HepG2 (cell line): ENCODE measurements around the gene SLC2A10. TPM values are rescaled to one million over a fixed set of nuclear protein-coding genes. Genes with fewer than 3 reads are reported as not detected.

ENCODE experiments used
- ARID5B ChIP-seq: IDR thresholded peaks from 2 replicates; pipeline ENCODE4 v1.4.0; 2020; ENCODE audit warnings: mild to moderate bottlenecking, missing genetic modification reagents
- FLYWCH1 ChIP-seq: sonication (generic); formaldehyde crosslinking; IDR thresholded peaks from 2 replicates; pipeline ENCODE4 v1.8.1; 2023; ENCODE audit warnings: mild to moderate bottlenecking, missing genetic modification reagents
- GFI1 ChIP-seq: sonication (generic); formaldehyde crosslinking; IDR thresholded peaks from 2 replicates; pipeline ENCODE4 v1.5.0; 2020; ENCODE audit warnings: missing genetic modification reagents, mild to moderate bottlenecking, borderline replicate concordance
- HCFC1 ChIP-seq: fragments of 150-350 bp; IDR thresholded peaks from 2 replicates; pipeline ENCODE4 v1.6.1; 2014; ENCODE audit warnings: low read depth, low read length
- HDAC2 ChIP-seq: sonication (generic); formaldehyde crosslinking; IDR thresholded peaks from 2 replicates; pipeline ENCODE4 v1.4.0; 2020; ENCODE audit warnings: missing genetic modification reagents
- MAF1 ChIP-seq: sonication (generic); formaldehyde crosslinking; IDR thresholded peaks from 2 replicates; pipeline ENCODE4 v1.5.0; 2020; ENCODE audit warnings: missing genetic modification reagents, borderline replicate concordance
- MBD4 ChIP-seq: IDR thresholded peaks from 2 replicates; pipeline ENCODE4 v1.6.1; 2012; ENCODE audit warnings: low read length, inconsistent platforms, borderline replicate concordance
- MTA1 ChIP-seq: sonication (generic); formaldehyde crosslinking; IDR thresholded peaks from 2 replicates; pipeline ENCODE4 v1.4.0; 2020; ENCODE audit warnings: missing genetic modification reagents, mild to moderate bottlenecking, borderline replicate concordance
- PHF8 ChIP-seq: sonication (generic); formaldehyde crosslinking; IDR thresholded peaks from 2 replicates; pipeline ENCODE4 v1.5.0; 2020; ENCODE audit warnings: missing genetic modification reagents
- PPARG ChIP-seq: conservative IDR thresholded peaks from 2 replicates; pipeline ENCODE4 v1.6.1; 2016; ENCODE audit warnings: missing biosample characterization, missing genetic modification reagents
- RBM39 ChIP-seq: fragments of 200-400 bp; formaldehyde crosslinking; IDR thresholded peaks from one replicate; pipeline ENCODE4 v1.6.1; 2018; ENCODE audit warnings: antibody characterized with exemption, mild to moderate bottlenecking, low read depth, low read length; ENCODE audit not compliant: poor library complexity, severe bottlenecking
- SMC3 ChIP-seq: IDR thresholded peaks from 2 replicates; pipeline ENCODE4 v1.6.1; 2011; ENCODE audit warnings: low read length, improper control_type of control experiment
- SOX5 ChIP-seq: IDR thresholded peaks from 2 replicates; pipeline ENCODE4 v1.6.1; 2016; ENCODE audit warnings: borderline replicate concordance
- XRCC5 ChIP-seq: fragments of 200-400 bp; formaldehyde crosslinking; optimal IDR thresholded peaks from 2 replicates; pipeline ENCODE3; 2017; ENCODE audit warnings: mild to moderate bottlenecking, low read length
- ZC3H13 ChIP-seq: sonication (generic); formaldehyde crosslinking; IDR thresholded peaks from 2 replicates; pipeline ENCODE4 v1.8.1; 2023; ENCODE audit warnings: mild to moderate bottlenecking, missing genetic modification reagents, moderate library complexity
- ZFP62 ChIP-seq: sonication (generic); formaldehyde crosslinking; IDR thresholded peaks from 2 replicates; pipeline ENCODE4 v1.4.0; 2020; ENCODE audit warnings: missing genetic modification reagents
- ZMYM2 ChIP-seq: sonication (generic); formaldehyde crosslinking; IDR thresholded peaks from 2 replicates; pipeline ENCODE4 v1.8.0; 2022; ENCODE audit warnings: mild to moderate bottlenecking, missing genetic modification reagents
- ZNF160 ChIP-seq: sonication (generic); formaldehyde crosslinking; IDR thresholded peaks from 2 replicates; pipeline ENCODE4 v1.8.0; 2022; ENCODE audit warnings: mild to moderate bottlenecking, inconsistent platforms, missing genetic modification reagents
- ZNF331 ChIP-seq: sonication (generic); formaldehyde crosslinking; IDR thresholded peaks from 2 replicates; pipeline ENCODE4 v1.4.0; 2020; ENCODE audit warnings: missing genetic modification reagents
- ZNF484 ChIP-seq: sonication (generic); formaldehyde crosslinking; IDR thresholded peaks from 2 replicates; pipeline ENCODE4 v1.5.1; 2020; ENCODE audit warnings: mild to moderate bottlenecking, low read depth, missing genetic modification reagents, borderline replicate concordance
- ZNF614 ChIP-seq: IDR thresholded peaks from 2 replicates; pipeline ENCODE4 v1.6.1; 2018; ENCODE audit warnings: missing biosample characterization, missing genetic modification reagents, inconsistent platforms, borderline replicate concordance
- ZNF776 ChIP-seq: sonication (generic); formaldehyde crosslinking; IDR thresholded peaks from 2 replicates; pipeline ENCODE4 v1.4.0; 2020; ENCODE audit warnings: mild to moderate bottlenecking, missing genetic modification reagents
- polyA plus RNA-seq, 8 experiments: library from polyadenylated mRNA; depleted of rRNA in 3 of 8; stranded (reverse) in 7 of 8; unstranded in 1 of 8; fragments of >200 nt; fragmentation: Illumina TruSeq in 4 of 8; extraction: Trizol in 4 of 8; gene quantifications; 2 replicates each; pipeline versions ENCODE4 v1.2.1 to v1.2.3, GENCODE V29; 2011 to 2016; ENCODE audit warnings: low read depth in 4 of 8, missing spikeins in 1 of 8, mixed read lengths in 1 of 8; ENCODE audit not compliant: insufficient read depth in 1 of 8
- total RNA-seq, 5 experiments: library from RNA; depleted of rRNA; stranded (reverse); fragments of >200 nt; fragmentation: Illumina TruSeq; extraction: Trizol; gene quantifications; 2 replicates each; pipeline ENCODE4 v1.2.3, GENCODE V29; 2016; ENCODE audit warnings: low read depth in 1 of 5
- TF ChIP-seq, protein P1 (sequence below): sonication (generic); formaldehyde crosslinking; IDR thresholded peaks from 2 replicates; pipeline ENCODE4 v1.8.0; 2022; ENCODE audit warnings: missing genetic modification reagents, mild to moderate bottlenecking, borderline replicate concordance
- TF ChIP-seq, protein P2 (sequence below): sonication (generic); formaldehyde crosslinking; IDR thresholded peaks from 2 replicates; pipeline ENCODE4 v1.9.0; 2021; ENCODE audit warnings: missing genetic modification reagents, mild to moderate bottlenecking, borderline replicate concordance

Gene SLC2A10
- total and polyA plus RNA-seq, 2 of the 13 experiments (the other 11 are each of a cell fraction or from before 2014, with no cell fraction given): 16.0 to 18.4 TPM

GRCh38 chr20:46767127-46767761 lies 57.8 kb downstream of the SLC2A10 start (continued):
- TF ChIP-seq ZNF331 (CRISPR knock-in tag): 0 out of 2 replicates have a peak, but pooled peaks have one; percentile 43
- TF ChIP-seq ZFP62 (CRISPR knock-in tag): no peak
- TF ChIP-seq MTA1: no peak
- TF ChIP-seq ZNF614 (CRISPR knock-in tag): no peak
- no peak for TF ChIP-seq RBM39
- TF ChIP-seq ARID5B (CRISPR knock-in tag): 0 out of 2 replicates have a peak, but pooled peaks have one; percentile 10
- TF ChIP-seq HCFC1: no peak
- peak; percentile 78 for TF ChIP-seq XRCC5
- no peak for TF ChIP-seq SOX5 (CRISPR knock-in tag)
- TF ChIP-seq ZNF160 (CRISPR knock-in tag): no peak
- TF ChIP-seq, protein P1, sequence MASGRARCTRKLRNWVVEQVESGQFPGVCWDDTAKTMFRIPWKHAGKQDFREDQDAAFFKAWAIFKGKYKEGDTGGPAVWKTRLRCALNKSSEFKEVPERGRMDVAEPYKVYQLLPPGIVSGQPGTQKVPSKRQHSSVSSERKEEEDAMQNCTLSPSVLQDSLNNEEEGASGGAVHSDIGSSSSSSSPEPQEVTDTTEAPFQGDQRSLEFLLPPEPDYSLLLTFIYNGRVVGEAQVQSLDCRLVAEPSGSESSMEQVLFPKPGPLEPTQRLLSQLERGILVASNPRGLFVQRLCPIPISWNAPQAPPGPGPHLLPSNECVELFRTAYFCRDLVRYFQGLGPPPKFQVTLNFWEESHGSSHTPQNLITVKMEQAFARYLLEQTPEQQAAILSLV (CRISPR knock-in tag): no peak
- peak; percentile 73 for TF ChIP-seq SMC3
- TF ChIP-seq GFI1 (CRISPR knock-in tag): no peak
- no peak for TF ChIP-seq FLYWCH1 (CRISPR knock-in tag)
- TF ChIP-seq ZC3H13 (CRISPR knock-in tag): no peak
- TF ChIP-seq PHF8 (CRISPR knock-in tag): no peak
- TF ChIP-seq MAF1 (CRISPR knock-in tag): no peak
- no peak for TF ChIP-seq PPARG (CRISPR knock-in tag)
- no peak for TF ChIP-seq ZNF776
- no peak for TF ChIP-seq ZNF484 (CRISPR knock-in tag)
- TF ChIP-seq, protein P2, sequence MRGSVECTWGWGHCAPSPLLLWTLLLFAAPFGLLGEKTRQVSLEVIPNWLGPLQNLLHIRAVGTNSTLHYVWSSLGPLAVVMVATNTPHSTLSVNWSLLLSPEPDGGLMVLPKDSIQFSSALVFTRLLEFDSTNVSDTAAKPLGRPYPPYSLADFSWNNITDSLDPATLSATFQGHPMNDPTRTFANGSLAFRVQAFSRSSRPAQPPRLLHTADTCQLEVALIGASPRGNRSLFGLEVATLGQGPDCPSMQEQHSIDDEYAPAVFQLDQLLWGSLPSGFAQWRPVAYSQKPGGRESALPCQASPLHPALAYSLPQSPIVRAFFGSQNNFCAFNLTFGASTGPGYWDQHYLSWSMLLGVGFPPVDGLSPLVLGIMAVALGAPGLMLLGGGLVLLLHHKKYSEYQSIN (CRISPR knock-in tag): no peak
- no peak for TF ChIP-seq ZMYM2 (CRISPR knock-in tag)
- no peak for TF ChIP-seq MBD4
- TF ChIP-seq HDAC2: no peak
